Glutamatergic neuron (in vitro differentiated cells): Measurements from ENCODE around the gene KRTAP19-5. TPM values are rescaled to one million over a fixed set of nuclear protein-coding genes. Genes with fewer than 3 reads are reported as not detected.

ENCODE experiments used
- DNase-seq: peaks from one replicate; pipeline ENCODE4 v3.0.0; 2022
- H3K27ac Mint-ChIP-seq: one replicate; pipeline ENCODE4 v1.8.0; 2020; ENCODE audit warnings: mild to moderate bottlenecking, mixed read lengths, inconsistent platforms; ENCODE audit not compliant: unreplicated experiment
- H3K27me3 Mint-ChIP-seq: one replicate; pipeline ENCODE4 v1.8.0; 2020; ENCODE audit warnings: mild to moderate bottlenecking, moderate library complexity, mixed read lengths, inconsistent platforms; ENCODE audit not compliant: unreplicated experiment
- H3K36me3 Mint-ChIP-seq: one replicate; pipeline ENCODE4 v1.8.0; 2020; ENCODE audit warnings: mild to moderate bottlenecking, mixed read lengths, inconsistent platforms; ENCODE audit not compliant: unreplicated experiment
- H3K4me1 Mint-ChIP-seq: one replicate; pipeline ENCODE4 v1.8.0; 2020; ENCODE audit warnings: mild to moderate bottlenecking, low read depth, mixed read lengths, inconsistent platforms; ENCODE audit not compliant: unreplicated experiment
- H3K4me3 Mint-ChIP-seq: one replicate; pipeline ENCODE4 v1.8.0; 2020; ENCODE audit warnings: mild to moderate bottlenecking, mixed read lengths, inconsistent platforms; ENCODE audit not compliant: unreplicated experiment
- H3K9me3 Mint-ChIP-seq: one replicate; pipeline ENCODE4 v1.8.0; 2020; ENCODE audit warnings: mild to moderate bottlenecking, moderate library complexity, mixed read lengths, inconsistent platforms; ENCODE audit not compliant: unreplicated experiment
- CTCF ChIP-seq: fragments of 200-600 bp; sonication (generic); IDR thresholded peaks from one replicate; pipeline ENCODE4 v1.5.0; 2021; ENCODE audit not compliant: partially characterized antibody, unreplicated experiment
- total RNA-seq: library from RNA; stranded (reverse); fragmentation: NEBNext Ultra II Directional; extraction: Animal tissue kit (Norgen Biotek cat#: 25700); gene quantifications from one replicate; pipeline ENCODE4 v1.2.1, GENCODE V29; 2021; ENCODE audit not compliant: unreplicated experiment

KRTAP19-5 gene
- total RNA-seq, 1 donor from 2014 or later, result not detected

GRCh38 chr21:30480145-30480544 is 21.8 kb downstream of the KRTAP19-5 start, which contains the start of gene KRTAP19-1:
Gene KRTAP19-1, minus strand, starts transcription at chr21:30480367. Its CDS starts 50 bp downstream, at chr21:30480317.
- no peak for TF ChIP-seq CTCF
- H3K27me3 Mint-ChIP-seq, result peaks cover 2% of the 10 kb centered on the region
- no peak within 1 kb of the TSS for H3K27ac Mint-ChIP-seq
- no peaks in the 10 kb centered on the region for H3K4me1 Mint-ChIP-seq
- no peaks in the 10 kb centered on the region for H3K9me3 Mint-ChIP-seq
- no peak for DNase-seq
- H3K36me3 Mint-ChIP-seq, result no peaks in the 10 kb centered on the region
- no peak within 1 kb of the TSS for H3K4me3 Mint-ChIP-seq

- Mint-ChIP-seq H3K4me1 (no peaks in the 10 kb centered on the region), H3K36me3 (no peaks in the 10 kb centered on the region), H3K9me3 (no peaks in the 10 kb centered on the region), H3K27me3 (peaks cover 2% of the 10 kb centered on the region), H3K27ac (no peak overlapping the region), H3K4me3 (no peak overlapping the region)
- no peak for DNase-seq
- TF ChIP-seq CTCF, result no peak
Measured at GRCh38 chr21:30479259-30479658, 22.7 kb downstream of the KRTAP19-5 start.

GRCh38 chr21:30478004-30478403 is 23.9 kb downstream of the KRTAP19-5 start:
- no peak for TF ChIP-seq CTCF
- Mint-ChIP-seq H3K4me1 (no peaks in the 10 kb centered on the region), H3K4me3 (no peak overlapping the region), H3K27me3 (peaks cover 2% of the 10 kb centered on the region), H3K9me3 (no peaks in the 10 kb centered on the region), H3K27ac (no peak overlapping the region), H3K36me3 (no peaks in the 10 kb centered on the region)
- DNase-seq, result no peak

- no peaks in the 10 kb centered on the region for H3K4me1 Mint-ChIP-seq
- no peaks in the 10 kb centered on the region for H3K9me3 Mint-ChIP-seq
- no peaks in the 10 kb centered on the region for H3K27me3 Mint-ChIP-seq
- TF ChIP-seq CTCF, result no peak
- no peaks in the 10 kb centered on the region for H3K36me3 Mint-ChIP-seq
- H3K4me3 Mint-ChIP-seq, result no peak overlapping the region
- DNase-seq, result no peak
- H3K27ac Mint-ChIP-seq, result no peak overlapping the region
Measured at GRCh38 chr21:30468900-30469714, 32.8 kb downstream of the KRTAP19-5 start.

GRCh38 chr21:30463713-30464112 is 38.2 kb downstream of the KRTAP19-5 start:
- Mint-ChIP-seq H3K4me1 (no peaks in the 10 kb centered on the region), H3K27me3 (no peaks in the 10 kb centered on the region), H3K4me3 (no peak overlapping the region), H3K36me3 (no peaks in the 10 kb centered on the region), H3K9me3 (no peaks in the 10 kb centered on the region), H3K27ac (no peak overlapping the region)
- TF ChIP-seq CTCF, result peak; percentile 74
- DNase-seq, result no peak
